ENCODE results near the gene GVQW3. TPM values are rescaled to one million over a fixed set of nuclear protein-coding genes. Genes with fewer than 3 reads are reported as not detected.

Gene GVQW3
- polyA plus RNA-seq, 6 donors from 2014 or later: 0.10 to 3.5 (median 0.86) TPM

GRCh38 chr11:76443268-76443980 is 62.3 kb downstream of the GVQW3 start:
- Mint-ChIP-seq H3K27ac (peak overlapping the region; percentile 91 to 99 (median 96)), H3K27me3 (no peaks in the 10 kb centered on the region), H3K4me3 (peak overlapping the region; percentile 90 to 99 (median 96)), H3K4me1 (peaks cover 34 to 39% (median 36%) of the 10 kb centered on the region in 3 donors), H3K36me3 (no peaks in the 10 kb centered on the region), H3K9me3 (no peaks in the 10 kb centered on the region)
- DNase-seq (no peak), ATAC-seq (ENCODE audit: low read depth in 2 of 2) (no peak)

GRCh38 chr11:76444065-76444383 is 62.9 kb downstream of the GVQW3 start:
- no peak for DNase-seq
- ATAC-seq (ENCODE audit: low read depth in 2 of 2): no peak
- H3K36me3 Mint-ChIP-seq: peaks cover 0 to 3% of the 10 kb centered on the region in 2 donors
- H3K27me3 Mint-ChIP-seq: no peaks in the 10 kb centered on the region
- H3K4me3 Mint-ChIP-seq: peak overlapping the region; percentile 90 to 99 (median 96)
- no peaks in the 10 kb centered on the region for H3K9me3 Mint-ChIP-seq
- H3K27ac Mint-ChIP-seq: peak overlapping the region; percentile 94 to 99 (median 97)
- peaks cover 36 to 43% (median 38%) of the 10 kb centered on the region in 3 donors for H3K4me1 Mint-ChIP-seq

GRCh38 chr11:76444384-76445120 is 63.4 kb downstream of the GVQW3 start, which contains the start of gene EMSY:
TSS of gene EMSY (plus strand) at chr11:76445018. CDS start at chr11:76446939, 1,921 bp downstream.
- H3K27me3 Mint-ChIP-seq: no peaks in the 10 kb centered on the region
- peak within 1 kb of the TSS; percentile 90 to 99 (median 96) for H3K4me3 Mint-ChIP-seq
- peaks cover 36 to 44% (median 39%) of the 10 kb centered on the region in 3 donors for H3K4me1 Mint-ChIP-seq
- DNase-seq (peak; percentile 90), ATAC-seq (ENCODE audit: low read depth in 2 of 2) (peak; percentile 91 to 93)
- no peaks in the 10 kb centered on the region for H3K9me3 Mint-ChIP-seq
- peak within 1 kb of the TSS; percentile 94 to 99 (median 97) for H3K27ac Mint-ChIP-seq
- H3K36me3 Mint-ChIP-seq: peaks cover 0 to 4% of the 10 kb centered on the region in 2 donors

- Mint-ChIP-seq H3K9me3 (no peaks in the 10 kb centered on the region), H3K27me3 (no peaks in the 10 kb centered on the region), H3K4me1 (peaks cover 36 to 44% (median 43%) of the 10 kb centered on the region in 3 donors), H3K27ac (peak overlapping the region; percentile 94 to 99 (median 97)), H3K36me3 (peaks cover 0 to 4% of the 10 kb centered on the region in 2 donors), H3K4me3 (peak overlapping the region; percentile 90 to 99 (median 96))
- ATAC-seq (ENCODE audit: low read depth in 2 of 2) (peak; percentile 3 to 5), DNase-seq (peak; percentile 20)
Measured at GRCh38 chr11:76445121-76446084, 64.3 kb downstream of the GVQW3 start.

- DNase-seq (no peak), ATAC-seq (ENCODE audit: low read depth in 2 of 2) (no peak)
- Mint-ChIP-seq H3K4me1 (peaks cover 27 to 38% (median 31%) of the 10 kb centered on the region in 3 donors), H3K36me3 (peaks cover 0 to 8% of the 10 kb centered on the region in 2 donors), H3K27ac (peak overlapping the region in 1 of 6 donors; percentile 40), H3K4me3 (peak overlapping the region in 1 of 8 donors; percentile 3), H3K9me3 (no peaks in the 10 kb centered on the region), H3K27me3 (no peaks in the 10 kb centered on the region)
Measured at GRCh38 chr11:76448506-76448905, 67.4 kb downstream of the GVQW3 start.

GRCh38 chr11:76453248-76453647 is 72.1 kb downstream of the GVQW3 start:
- Mint-ChIP-seq H3K27ac (peak overlapping the region in 1 of 6 donors; percentile 3), H3K9me3 (no peaks in the 10 kb centered on the region), H3K36me3 (peaks cover 0 to 8% of the 10 kb centered on the region in 2 donors), H3K27me3 (no peaks in the 10 kb centered on the region), H3K4me1 (peaks cover 2 to 11% (median 8%) of the 10 kb centered on the region in 3 donors), H3K4me3 (no peak overlapping the region)
- ATAC-seq (ENCODE audit: low read depth in 2 of 2) (no peak), DNase-seq (no peak)

GRCh38 chr11:76455331-76455730 is 74.2 kb downstream of the GVQW3 start:
- no peak overlapping the region for H3K4me3 Mint-ChIP-seq
- H3K9me3 Mint-ChIP-seq: no peaks in the 10 kb centered on the region
- H3K4me1 Mint-ChIP-seq: peaks cover 0 to 6% (median 2%) of the 10 kb centered on the region in 3 donors
- peaks cover 0 to 4% of the 10 kb centered on the region in 2 donors for H3K36me3 Mint-ChIP-seq
- DNase-seq: no peak
- no peak for ATAC-seq (ENCODE audit: low read depth in 2 of 2)
- H3K27ac Mint-ChIP-seq: peak overlapping the region in 1 of 6 donors; percentile 53
- H3K27me3 Mint-ChIP-seq: no peaks in the 10 kb centered on the region

GRCh38 chr11:76455931-76456330 is 74.8 kb downstream of the GVQW3 start:
- H3K27ac Mint-ChIP-seq: no peak overlapping the region
- peaks cover 0 to 10% (median 6%) of the 10 kb centered on the region in 3 donors for H3K4me1 Mint-ChIP-seq
- H3K27me3 Mint-ChIP-seq: no peaks in the 10 kb centered on the region
- H3K4me3 Mint-ChIP-seq: no peak overlapping the region
- H3K36me3 Mint-ChIP-seq: peaks cover 0 to 4% of the 10 kb centered on the region in 2 donors
- DNase-seq (no peak), ATAC-seq (ENCODE audit: low read depth in 2 of 2) (no peak)
- H3K9me3 Mint-ChIP-seq: no peaks in the 10 kb centered on the region

GRCh38 chr11:76456571-76456970 is 75.4 kb downstream of the GVQW3 start:
- H3K27me3 Mint-ChIP-seq: no peaks in the 10 kb centered on the region

More at GRCh38 chr11:76456571-76456970, 75.4 kb downstream of the GVQW3 start:
- DNase-seq: no peak
- no peaks in the 10 kb centered on the region for H3K9me3 Mint-ChIP-seq
- H3K4me3 Mint-ChIP-seq: no peak overlapping the region
- no peak for ATAC-seq (ENCODE audit: low read depth in 2 of 2)
- H3K27ac Mint-ChIP-seq: no peak overlapping the region
- peaks cover 0 to 4% of the 10 kb centered on the region in 2 donors for H3K36me3 Mint-ChIP-seq
- H3K4me1 Mint-ChIP-seq: peaks cover 0 to 11% (median 6%) of the 10 kb centered on the region in 3 donors

Other genes starting within 250 kb of the GVQW3 start
- under 1 TPM in 1 of 6 donors, not detected in 5; 0.13 TPM for gene WNT11, start 174.8 kb upstream of the GVQW3 start, polyA plus RNA-seq (ENCODE audit: low read depth in 6 of 6)
- gene THAP12, start 191 bp upstream of the GVQW3 start, polyA plus RNA-seq (ENCODE audit: low read depth in 6 of 6): 100 to 1,000 TPM in 1 of 6 donors, 10 to 100 TPM in 5; 55.7 to 112 (median 62.1) TPM
- 10 to 100 TPM; 15.0 to 26.8 (median 22.2) TPM for gene EMSY, start 63.7 kb downstream of the GVQW3 start, polyA plus RNA-seq (ENCODE audit: low read depth in 6 of 6)

All from naive B cell (primary cell).